Measurements from ENCODE around the gene SIRT1.
"Not testable (repeated sequence)": the region's sequence is repeated elsewhere in the genome, so short reads cannot be mapped to it uniquely, and the experiment has no call there.

SIRT1 gene

DNA sequence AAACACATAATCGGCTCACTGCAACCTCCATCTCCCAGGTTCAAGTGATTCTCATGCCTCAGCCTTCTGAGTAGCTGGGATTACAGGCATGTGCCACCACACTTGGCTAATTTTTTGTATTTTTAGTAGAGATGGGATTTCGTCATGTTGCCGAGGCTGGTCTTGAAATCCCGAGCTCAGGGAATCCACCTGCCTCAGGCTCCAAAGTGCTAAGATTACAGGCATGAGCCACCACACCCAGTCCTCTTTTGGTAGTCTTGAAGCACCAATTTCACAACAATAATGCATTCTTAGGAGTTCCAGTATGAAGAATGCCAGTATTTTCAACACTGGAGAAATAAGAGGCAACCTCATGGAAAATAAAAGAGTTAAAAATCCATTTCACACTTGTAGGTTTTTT, 81.6 kb downstream of the SIRT1 start:
- not testable (repeated sequence) for DNase-seq
